Stimulated activated CD4-positive, alpha-beta T cell treated with anti-CD3 and anti-CD28 coated beads, Interleukin-1b, Interleukin-23, amount 100 ng/mL, for 4 hours (primary cell): ENCODE measurements around the gene MUTYH.

Source experiments
- DNase-seq, 2 donors: peaks; one replicate each; pipeline ENCODE4 v3.0.0-alpha.2; 2020; ENCODE audit warnings: low read depth in 2 of 2

The MUTYH gene

DNA sequence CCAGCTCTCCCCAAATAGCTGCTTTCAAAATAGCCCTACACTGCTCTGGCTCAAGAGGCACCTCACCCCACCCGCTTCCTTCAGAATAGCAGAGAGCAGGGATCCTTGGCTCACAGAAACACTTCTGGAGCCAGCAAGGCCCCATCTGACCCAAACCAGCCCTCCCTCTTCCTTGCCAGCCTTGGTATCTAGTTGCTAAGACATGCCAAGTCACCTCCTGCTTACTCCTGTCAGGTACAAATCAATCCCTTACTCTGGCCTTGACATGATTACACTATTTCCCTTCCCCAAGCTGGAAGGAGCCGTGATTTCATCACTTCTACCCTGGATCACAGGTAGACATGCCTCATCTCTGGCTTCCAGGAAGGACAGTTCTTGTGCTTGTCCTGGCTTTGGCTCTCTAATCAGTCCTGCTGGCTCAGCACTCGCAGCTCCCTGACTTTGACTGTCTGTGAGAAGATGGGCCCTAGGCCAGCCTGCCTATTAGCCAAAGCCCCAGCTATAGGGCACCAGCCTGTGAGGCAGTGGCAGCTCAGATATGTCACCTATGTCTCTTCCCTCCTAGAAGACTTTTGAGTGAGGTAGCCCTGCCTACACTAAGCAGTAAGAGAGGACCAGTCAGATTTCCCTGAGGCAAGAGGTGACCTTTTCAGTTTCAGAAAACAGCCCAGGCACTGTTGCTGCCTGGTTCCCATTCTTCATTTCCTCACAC lies 8.9 kb upstream of the MUTYH start:
- no peak for DNase-seq

DNA sequence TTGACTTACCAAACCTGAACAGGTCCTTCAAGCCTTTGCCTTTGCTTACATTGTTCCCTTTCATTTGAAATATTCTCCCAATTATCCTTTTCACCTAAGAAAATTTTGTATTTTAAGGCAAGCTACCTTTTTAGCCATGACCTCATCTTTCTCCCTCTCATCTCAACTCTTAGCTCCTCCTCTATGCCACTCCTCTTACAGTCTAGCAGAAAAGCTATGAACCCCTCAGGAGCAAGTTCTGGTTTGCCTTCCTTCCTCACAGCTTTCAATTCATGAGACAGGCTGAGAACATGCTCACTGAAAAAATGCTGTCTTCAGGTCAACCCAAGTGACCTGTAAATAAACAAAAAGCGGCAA lies 8.3 kb upstream of the MUTYH start:
- no peak for DNase-seq

DNA sequence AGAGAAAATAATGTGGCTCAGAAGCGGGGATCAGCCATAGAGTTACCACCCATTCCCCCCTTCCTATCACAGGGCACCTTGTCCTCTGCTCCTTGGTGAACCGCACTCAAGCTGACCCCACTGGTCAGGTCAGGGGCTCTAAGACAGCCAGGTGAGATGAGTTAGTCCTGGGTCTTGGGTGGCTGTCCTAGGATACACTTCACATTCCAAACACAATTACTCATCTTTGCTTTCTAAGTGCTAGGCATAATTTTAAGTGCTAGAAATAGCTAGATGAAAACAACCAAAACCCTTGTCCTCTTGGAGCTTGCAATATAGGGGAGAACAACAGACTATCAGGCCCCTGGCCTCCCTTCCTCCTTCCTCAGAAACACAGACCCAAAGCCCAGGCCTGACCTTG lies 7.8 kb upstream of the MUTYH start:
- DNase-seq = no peak

DNA sequence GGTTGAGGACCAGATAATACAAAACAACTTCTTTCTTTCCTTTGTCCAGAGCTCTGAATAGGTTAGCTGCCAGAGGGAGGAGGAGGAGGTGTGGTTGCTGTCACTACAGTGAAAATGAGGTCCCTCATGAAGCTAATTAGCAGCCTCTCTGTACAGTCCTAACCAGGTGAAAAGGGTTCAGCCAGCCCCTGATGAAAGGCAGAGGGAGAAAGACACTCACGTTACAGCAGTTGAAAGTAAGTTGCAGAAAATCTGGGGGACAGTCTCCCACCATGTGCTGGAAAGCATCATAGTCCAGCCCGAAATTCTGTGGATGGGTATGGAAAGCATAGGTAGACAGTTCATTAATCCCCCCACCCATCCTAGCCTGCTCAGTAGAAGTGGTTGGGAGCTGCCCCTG lies 6.2 kb upstream of the MUTYH start:
- DNase-seq = no peak

DNA sequence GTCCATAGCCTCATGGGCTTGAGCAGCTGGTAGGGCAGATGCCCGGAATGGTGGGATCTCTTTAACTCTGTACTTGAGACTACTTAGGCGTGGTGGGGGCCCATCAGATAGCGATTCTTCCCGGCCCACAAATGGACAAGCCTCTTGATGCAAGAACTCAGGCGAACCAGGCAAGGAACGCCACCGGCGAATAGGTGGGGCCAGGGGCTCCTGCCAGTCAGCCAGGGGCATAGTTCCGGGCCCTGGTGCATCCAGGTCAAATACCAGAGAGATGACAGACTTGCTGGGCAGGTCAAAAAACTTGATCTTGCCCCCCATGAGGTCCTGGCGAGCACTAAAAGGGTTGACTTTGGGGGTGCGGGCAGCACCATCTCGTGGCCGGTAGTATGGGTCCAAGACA lies 4.8 kb upstream of the MUTYH start:
- no peak for DNase-seq

DNA sequence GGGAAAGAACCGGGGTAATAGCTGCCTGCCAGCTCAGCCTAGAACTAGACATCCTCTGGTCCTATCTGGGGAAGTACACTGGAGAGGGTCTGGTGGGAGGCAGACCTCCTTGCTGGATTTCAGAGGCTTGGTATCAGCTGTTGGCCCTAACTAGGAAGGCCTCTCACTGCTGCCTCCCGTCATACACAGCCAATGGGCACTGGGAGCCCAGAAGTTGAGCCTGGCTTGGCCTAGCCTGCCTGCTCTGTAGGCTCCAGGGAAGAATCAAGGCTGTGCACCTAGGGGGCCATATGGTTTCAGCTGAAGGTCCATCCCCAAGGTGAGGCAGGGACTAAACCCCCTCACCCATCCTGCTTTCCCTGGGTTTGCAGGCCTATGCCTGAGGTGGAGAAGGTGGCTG lies 4.3 kb upstream of the MUTYH start:
- DNase-seq = no peak

DNA sequence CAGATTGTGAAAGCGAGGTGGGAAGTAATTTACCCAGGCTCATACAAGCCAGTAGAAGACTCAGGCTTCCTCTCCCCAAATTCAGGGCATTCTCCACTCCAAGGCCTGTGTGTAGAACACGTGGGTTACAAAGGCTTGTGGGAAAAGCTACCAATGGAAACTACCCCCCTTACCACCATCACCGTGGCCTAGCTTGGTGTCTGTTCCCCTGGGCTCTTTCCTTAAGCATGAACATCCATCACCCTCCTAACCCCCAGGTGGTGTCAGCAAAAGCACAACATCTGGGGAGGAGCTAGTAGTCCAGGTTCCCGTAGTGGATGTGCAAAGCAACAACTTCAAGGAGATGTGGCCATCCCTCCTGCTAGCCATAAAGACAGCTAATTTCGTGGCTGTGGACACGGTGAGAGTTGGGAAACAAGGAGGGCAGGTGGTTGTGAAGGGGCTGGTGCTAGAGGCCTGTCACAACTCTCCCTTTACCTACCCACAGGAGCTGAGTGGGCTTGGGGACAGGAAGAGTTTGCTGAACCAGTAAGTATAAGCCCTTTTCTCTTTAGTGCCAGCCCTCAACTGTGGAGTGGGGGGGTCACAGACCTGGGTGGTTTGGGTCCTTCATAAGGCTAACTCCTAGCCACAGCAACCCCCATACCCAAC lies 701 bp upstream of the MUTYH start:
- no peak for DNase-seq

DNA sequence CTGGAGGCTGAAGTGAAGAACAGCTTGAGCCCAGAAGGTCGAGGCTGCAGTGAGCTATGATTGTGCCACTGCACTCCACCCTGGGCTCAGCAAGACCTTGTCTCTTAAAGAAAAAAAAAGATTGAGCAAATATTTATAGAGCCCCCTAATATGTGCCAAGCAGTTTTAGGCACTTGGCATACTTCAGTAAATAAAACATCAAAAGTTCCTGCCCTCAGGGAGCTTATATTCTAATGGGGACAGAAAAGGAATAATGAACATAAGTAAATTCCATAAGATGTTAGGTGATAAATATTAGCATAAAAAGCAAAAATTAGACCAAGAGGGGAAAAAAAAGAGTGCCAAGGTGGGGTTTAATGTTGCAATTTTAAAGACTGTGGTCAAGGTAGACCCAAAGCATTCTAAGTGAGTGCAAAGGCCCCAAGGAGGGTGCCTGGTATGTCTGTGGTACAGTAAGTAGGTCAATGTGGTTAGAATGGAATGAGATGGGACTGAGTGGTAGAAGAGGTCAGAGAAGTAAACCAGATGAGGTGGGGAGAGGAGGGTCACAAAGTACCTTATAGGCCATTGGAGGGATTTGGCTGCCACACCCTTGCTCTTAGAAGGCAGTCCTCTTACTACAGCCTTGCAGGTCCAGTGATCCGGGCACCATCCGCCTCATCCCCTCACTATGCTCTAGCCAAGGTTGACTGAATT lies 2.5 kb downstream of the MUTYH start:
- DNase-seq = no peak

DNA sequence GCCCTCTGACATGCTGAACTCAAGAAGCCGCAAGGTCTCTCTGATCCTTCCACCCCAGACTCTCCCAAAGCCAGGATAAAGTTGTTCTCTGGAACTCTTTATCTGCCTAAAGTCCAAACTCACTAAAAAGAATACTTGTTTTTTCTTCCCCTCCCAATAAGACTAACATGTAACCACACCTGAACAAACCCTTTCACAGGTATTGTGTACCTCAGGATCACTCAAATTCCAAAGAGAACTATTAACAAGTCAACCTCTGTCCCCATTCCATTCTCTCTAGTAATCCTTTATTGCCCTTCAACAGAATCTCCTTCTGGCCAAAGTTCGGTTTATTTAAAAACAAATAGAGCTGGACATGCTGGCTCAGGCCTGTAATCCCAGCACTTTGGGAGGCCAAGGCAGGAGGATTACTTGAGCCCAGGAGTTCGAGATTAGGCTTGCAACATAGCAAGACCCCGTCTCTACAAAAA lies 4.3 kb downstream of the MUTYH start:
- no peak for DNase-seq

DNA sequence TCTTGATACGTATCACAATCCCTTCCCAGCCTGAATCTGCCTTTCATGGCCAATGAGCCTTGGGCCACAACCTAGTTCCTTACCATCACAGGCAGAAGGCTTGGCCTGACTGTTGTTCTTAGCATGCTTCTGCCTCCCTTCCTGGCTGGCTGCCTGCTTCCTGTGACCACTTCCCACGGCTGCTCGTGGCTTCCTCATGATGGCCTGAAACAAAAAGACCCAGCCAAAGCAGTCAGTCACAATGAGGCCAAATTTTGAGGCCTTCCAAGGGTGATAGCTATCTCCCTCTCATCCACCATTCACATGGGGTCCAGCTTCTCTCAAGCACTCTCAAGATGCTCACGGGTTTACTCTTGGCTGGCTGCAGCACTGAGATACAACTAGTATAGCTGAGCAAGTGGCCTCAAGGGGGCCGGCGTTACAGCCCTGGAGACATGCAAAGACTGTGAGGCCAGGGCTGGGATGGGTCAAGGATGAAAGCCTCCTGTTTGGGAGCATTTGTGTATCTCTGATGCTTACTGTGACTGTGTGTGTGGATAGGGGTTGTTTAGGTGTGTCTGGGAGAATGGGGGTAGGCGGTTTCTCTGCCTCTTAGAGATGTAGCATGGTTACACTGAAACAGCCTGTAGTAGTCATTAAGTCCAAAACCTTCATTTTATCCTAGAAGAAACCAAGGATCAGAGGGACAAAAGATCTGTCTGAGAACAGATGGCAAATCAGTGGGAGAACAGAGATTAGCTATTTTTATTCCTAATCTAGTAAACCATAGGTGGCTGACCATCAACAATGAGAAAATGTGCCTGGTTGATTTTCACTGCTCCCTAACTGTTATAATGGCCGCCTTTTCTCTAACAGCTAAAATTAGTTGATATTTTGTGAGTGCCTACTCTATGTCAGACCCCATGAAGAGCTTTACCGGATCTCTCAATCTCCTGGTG lies 5.7 kb downstream of the MUTYH start:
- DNase-seq = no peak

DNA sequence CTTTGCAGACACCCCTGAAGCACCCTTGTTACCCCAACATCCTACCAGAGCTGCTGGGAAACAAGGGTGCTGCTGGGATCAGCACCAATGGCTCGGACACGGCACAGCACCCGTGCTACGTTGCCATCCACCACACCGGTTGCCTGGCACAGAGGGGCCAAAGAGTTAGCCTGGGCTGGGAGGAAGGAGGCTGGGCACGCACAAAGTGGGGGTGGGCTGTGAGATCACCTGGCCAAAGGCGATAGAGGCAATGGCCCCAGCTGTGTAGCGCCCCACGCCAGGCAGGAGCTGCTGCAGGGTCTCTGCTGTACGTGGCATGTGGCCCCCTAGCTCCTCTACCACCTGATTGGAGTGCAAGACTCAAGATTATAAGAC lies 7.9 kb downstream of the MUTYH start:
- no peak for DNase-seq

DNA sequence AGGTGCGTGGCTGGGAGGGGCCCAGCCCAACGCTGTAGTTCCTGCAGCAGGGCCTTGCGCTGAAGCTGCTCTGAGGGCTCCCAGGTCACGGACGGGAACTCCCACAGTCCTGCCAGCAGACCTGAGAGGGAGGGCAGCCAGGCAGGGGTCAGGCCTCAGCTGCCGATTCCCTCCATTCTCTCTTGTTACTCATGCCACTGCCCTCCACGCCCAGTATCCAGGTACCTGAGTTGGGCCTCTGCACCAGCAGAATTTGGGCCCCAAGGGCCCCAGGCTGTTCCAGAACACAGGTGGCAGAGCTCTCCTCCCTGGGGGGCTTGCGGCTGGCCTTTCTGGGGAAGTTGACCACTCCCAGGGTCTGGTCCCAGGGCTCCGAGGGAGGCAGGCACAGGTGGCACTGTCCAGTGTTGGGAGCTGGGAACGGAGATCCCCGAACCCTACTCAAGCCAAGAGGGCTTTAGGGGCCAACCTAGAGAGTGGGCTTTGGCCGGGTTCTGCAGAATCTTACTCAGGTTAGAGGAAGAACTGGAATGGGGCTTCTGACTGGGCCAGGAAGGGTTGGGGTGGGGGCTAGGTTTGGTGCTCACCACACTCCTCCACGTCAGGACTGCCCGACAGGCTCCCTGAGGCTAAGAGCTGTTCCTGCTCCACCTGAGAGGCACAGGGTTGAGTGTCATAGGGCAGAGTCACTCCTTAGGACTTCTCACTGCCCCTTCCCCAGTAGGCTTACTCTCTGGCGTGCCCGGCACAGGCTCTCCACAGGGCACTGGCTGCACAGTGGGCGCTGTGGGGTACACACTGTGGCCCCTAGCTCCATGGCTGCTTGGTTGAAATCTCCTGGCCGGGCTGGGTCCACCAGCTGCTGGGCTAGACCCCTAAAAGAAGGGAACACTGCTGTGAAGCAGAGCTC lies 8.5 kb downstream of the MUTYH start:
- DNase-seq = no peak

DNA sequence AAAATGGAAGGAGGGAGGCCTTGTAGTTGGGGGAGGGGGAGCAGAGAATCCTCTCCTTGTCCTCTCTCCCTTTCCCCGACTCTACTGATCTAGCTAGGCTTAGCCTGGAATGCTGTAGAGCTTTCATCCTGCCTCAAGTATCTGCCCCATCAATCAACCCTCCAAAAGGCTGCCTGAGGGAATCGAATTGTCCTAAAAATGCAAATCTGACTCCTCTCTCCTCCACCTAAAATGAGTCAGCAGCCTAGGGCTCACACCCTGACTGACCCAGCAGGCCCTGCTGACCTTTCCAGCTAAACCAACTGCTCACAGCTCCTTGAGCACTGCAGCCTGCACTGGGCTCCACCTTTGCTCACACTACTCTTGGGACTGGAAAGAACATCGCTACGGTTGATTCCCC lies 10.8 kb downstream of the MUTYH start:
- DNase-seq = no peak

DNA sequence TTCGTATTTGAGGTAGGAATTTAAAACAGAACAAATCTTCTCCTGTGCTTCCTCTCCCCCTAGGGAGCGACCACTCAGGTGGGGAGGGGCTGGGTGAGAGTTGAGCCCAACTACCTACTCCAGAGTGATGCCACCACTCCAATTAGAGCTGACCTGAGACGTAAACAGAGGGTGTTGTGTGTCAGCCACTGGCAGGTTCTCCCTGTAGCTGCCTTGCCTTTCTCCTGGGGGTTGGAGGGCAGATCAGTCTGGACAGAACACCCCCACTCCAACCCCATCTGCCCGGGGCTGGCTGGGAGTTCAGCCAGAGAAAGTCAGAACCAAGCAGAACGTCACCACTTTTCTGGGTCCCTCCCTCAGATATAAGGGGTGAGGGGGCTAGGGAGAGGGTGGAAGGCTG lies 11.6 kb downstream of the MUTYH start:
- DNase-seq = no peak

DNA sequence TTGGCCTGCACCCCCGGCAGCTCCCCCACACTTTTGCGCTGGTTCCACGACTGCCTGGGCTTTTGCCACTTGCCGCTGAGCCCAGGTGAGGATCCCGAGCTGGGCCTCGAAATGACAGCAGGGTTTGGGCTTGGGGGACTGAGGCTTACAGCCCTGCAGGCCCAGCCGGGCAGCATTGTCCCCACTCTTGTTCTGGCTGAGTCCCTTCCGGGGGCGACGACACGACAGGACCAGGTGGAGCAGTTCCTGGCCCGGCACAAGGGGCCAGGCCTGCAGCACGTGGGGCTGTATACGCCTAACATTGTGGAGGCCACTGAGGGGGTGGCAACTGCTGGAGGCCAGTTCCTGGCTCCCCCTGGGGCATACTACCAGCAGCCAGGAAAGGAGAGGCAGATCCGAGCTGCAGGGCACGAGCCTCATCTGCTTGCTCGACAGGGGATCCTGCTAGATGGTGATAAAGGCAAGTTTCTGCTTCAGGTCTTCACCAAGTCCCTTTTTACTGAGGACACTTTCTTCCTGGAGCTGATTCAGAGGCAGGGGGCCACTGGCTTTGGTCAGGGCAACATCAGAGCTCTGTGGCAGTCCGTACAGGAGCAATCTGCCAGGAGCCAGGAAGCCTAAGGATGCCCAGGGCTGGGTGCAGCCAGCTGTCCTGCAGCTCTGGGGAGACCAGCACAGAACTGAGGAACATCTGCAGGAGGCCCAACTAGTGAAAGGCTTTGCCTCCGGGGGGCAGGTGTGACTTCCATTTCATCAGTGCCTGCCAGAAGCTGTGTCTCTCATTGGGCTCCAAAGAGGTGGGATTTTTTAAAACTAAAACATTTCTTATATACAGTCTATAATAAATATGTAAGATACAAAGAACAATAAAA lies 12.4 kb downstream of the MUTYH start:
- DNase-seq = no peak

DNA sequence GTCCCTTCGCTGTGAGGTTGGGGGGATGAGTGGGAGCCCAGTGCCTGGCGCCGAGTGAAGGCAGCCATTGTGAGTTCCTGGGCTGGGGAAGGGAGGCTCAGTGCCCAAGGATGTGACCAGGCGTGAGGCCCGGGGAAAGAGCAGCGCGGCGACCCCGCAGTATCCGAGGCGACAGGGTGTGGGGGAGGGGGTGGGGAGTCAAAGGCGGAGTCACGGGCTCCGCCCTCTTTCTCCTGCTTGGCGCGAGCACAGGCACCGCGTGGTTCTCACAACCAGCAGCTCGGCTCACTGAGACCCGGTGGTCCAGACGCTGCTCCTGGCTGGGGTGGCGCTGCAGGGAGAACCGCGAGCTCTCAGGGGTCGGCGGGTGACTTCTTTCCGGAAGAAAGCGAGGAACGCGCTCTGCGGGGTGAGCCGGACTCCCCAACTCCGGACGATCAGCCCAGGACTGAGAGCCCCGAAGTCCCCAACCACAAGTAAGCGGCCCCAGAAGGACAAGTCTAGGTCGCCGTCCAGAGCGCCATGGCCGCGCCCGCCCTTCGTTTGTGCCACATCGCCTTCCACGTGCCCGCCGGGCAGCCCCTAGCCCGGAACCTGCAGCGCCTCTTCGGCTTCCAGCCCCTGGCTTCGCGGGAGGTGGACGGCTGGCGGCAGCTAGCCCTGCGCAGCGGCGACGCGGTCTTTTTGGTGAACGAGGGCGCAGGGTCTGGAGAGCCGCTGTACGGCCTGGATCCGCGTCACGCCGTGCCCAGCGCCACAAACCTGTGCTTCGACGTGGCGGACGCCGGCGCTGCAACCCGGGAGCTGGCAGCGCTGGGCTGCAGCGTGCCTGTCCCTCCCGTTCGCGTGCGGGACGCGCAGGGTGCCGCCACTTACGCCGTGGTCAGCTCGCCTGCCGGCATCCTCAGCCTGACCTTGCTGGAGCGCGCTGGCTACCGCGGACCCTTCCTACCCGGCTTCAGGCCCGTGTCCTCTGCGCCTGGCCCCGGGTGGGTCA lies 13.3 kb downstream of the MUTYH start, which contains the start of gene HPDL:
TSS of gene HPDL (plus strand) at position 269 of the 997 bp plus-strand sequence. CDS start at position 523, 254 bp downstream.
- peak; percentile 59 to 69 for DNase-seq

DNA sequence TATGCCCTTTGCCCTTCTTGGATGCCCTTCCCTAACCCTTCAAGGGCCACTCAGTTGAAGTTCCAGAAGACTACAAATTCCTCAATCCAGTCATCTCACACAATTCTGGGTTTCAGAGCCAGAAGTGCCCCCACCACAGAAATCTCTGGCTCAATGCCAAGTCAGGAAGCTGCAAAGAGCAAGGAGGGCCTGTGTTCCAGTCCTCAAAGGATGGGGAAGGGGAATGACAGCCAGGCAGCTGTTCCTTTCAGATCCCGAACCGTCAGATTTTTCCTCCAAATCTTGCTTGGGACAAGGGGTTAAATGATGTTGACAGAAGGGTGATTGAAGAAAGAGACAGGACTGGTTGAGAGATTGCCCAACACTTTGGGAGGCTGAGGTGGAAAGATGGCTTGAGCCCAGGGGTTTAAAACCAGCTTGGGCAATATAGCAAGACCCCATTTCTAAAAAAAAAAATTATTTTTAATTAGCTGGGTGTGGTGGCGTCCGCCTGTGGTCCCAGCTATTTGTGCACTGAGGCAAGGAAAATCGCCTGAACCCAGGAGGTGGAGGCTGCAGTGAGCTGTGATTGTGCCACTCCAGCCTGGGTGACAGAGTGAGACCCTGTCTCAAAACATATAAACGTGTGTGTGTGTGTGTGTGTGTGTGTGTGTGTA lies 14.3 kb downstream of the MUTYH start:
- DNase-seq = no peak

DNA sequence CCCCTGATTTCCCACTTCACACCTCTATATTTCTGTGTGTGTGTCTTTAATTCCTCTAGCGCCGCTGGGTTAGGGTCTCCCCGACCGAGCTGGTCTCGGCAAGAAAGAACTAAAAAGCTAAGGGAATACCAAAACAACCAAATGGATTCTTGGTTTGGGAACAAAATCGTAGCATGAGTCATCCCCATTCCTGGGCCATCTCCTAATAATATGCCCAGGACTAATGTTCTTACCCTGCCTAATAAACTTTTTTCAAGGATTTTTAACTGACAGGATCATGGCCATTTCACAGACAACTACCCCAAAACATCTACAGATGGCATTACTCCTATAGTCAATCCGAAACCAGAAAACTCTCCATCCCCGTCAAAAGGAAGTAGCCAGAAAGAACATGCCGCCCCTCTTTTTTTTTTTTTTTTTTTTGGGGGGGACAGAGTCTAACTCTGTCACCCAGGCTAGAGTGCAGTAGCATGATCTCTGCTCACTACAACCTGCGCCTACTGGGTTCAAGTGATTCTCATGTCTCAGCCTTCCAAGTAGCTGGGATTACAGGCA lies 17.7 kb downstream of the MUTYH start:
- no peak for DNase-seq
